Measurements from ENCODE around the gene KRTAP10-9. TPM values are rescaled to one million over a fixed set of nuclear protein-coding genes. Genes with fewer than 3 reads are reported as not detected.

Gene KRTAP10-9
- total RNA-seq, 2 donors from 2014 or later = not detected

DNA sequence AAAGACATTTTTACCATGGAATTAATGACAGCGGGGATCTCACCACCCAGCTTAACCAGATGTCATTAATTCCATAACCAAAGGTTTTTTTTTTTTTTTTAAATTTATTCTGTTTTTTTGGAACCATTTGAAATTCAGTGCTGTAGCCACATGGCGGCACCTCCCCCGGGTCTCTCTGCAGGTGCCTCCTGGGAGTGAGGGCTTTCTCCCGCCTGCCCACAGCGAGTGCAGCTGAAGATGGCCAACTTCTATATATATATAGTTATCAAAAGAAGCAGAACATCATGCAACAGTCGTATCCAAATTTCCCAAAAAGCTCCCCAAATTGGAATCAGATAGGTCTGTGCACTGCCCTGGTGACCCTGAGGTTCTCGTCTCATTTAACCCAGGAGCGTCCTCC is 11.4 kb upstream of the KRTAP10-9 start:
- Mint-ChIP-seq H3K9me3 (peaks cover 36% of the 10 kb centered on the region), H3K27me3 (ENCODE audit: insufficient read depth) (peaks cover 2% of the 10 kb centered on the region), H3K4me3 (no peak overlapping the region), H3K27ac (no peak overlapping the region), H3K36me3 (ENCODE audit: low read depth) (peaks cover 2% of the 10 kb centered on the region), H3K4me1 (peaks cover 4% of the 10 kb centered on the region)
- H3K9me3 ChIP-seq (ENCODE audit: control insufficient read depth, low read length) = peaks cover 28% of the 10 kb centered on the region
- no peak overlapping the region for H3K9ac ChIP-seq (ENCODE audit: extremely low read depth, low read length, poor library complexity, severe bottlenecking)
- TF ChIP-seq, protein P1, sequence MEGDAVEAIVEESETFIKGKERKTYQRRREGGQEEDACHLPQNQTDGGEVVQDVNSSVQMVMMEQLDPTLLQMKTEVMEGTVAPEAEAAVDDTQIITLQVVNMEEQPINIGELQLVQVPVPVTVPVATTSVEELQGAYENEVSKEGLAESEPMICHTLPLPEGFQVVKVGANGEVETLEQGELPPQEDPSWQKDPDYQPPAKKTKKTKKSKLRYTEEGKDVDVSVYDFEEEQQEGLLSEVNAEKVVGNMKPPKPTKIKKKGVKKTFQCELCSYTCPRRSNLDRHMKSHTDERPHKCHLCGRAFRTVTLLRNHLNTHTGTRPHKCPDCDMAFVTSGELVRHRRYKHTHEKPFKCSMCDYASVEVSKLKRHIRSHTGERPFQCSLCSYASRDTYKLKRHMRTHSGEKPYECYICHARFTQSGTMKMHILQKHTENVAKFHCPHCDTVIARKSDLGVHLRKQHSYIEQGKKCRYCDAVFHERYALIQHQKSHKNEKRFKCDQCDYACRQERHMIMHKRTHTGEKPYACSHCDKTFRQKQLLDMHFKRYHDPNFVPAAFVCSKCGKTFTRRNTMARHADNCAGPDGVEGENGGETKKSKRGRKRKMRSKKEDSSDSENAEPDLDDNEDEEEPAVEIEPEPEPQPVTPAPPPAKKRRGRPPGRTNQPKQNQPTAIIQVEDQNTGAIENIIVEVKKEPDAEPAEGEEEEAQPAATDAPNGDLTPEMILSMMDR (conservative IDR thresholded peaks at IDR 0.05) = no peak
- no peaks in the 10 kb centered on the region for H3K36me3 ChIP-seq (ENCODE audit: control insufficient read depth, insufficient read depth, low read length)
- no peak overlapping the region for H3K27ac ChIP-seq (ENCODE audit: low read depth, low read length)
- no peak overlapping the region for H3K4me3 ChIP-seq (ENCODE audit: low read length)
- no peaks in the 10 kb centered on the region for H3K4me1 ChIP-seq (ENCODE audit: control insufficient read depth, insufficient read depth, low read length)
- DNase-seq = no peak
- no peaks in the 10 kb centered on the region for H3K27me3 ChIP-seq (ENCODE audit: control insufficient read depth, insufficient read depth, low read length, poor library complexity, severe bottlenecking)
- 92 to 100% methylated on average over 2 to 7 of the region's 8 CpGs for WGBS, 2 experiments (ENCODE audit: insufficient coverage in 1 of 2, insufficient read length in 1 of 2)

DNA sequence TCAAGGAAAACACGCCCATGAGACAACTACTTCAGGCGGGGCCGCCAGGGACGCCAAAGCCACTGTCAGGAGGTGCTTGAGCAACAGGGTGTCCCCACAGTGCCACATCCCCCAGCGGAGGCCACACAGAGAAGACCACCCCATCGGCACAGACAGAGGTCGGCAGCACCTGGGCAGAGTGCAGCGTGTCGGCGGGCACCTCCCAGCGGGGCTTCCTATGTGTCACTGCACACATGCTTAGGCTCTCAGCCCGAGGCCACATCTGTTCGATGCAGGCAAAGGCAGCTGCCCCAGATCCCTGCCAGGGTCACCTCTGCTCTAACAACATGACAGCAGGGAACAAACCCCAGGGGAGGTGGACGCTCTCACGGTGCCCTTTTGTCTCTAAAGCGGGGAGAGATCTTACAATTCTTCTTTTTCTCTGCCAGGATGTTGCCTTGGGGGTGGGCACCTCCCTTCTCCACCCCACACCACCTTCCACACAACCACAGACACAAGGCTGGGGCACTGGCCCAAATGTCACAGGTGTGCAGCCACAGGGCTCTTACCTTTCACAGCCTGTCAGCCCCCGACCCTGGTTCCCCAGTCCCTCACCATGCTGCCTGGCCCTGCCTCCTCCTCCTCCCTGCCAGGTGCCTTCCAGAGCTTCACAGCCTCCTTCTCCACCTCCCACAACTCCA is 10.8 kb upstream of the KRTAP10-9 start:
- DNase-seq = no peak
- H3K4me1 ChIP-seq (ENCODE audit: control insufficient read depth, insufficient read depth, low read length) = no peaks in the 10 kb centered on the region
- no peak overlapping the region for H3K9ac ChIP-seq (ENCODE audit: extremely low read depth, low read length, poor library complexity, severe bottlenecking)
- no peaks in the 10 kb centered on the region for H3K27me3 ChIP-seq (ENCODE audit: control insufficient read depth, insufficient read depth, low read length, poor library complexity, severe bottlenecking)
- H3K27me3 Mint-ChIP-seq (ENCODE audit: insufficient read depth) = peaks cover 2% of the 10 kb centered on the region
- TF ChIP-seq, protein P1 (conservative IDR thresholded peaks at IDR 0.05) = no peak
- H3K9me3 ChIP-seq (ENCODE audit: control insufficient read depth, low read length) = peaks cover 28% of the 10 kb centered on the region
- H3K27ac Mint-ChIP-seq = no peak overlapping the region
- H3K9me3 Mint-ChIP-seq = peaks cover 36% of the 10 kb centered on the region
- peaks cover 4% of the 10 kb centered on the region for H3K4me1 Mint-ChIP-seq
- H3K36me3 Mint-ChIP-seq (ENCODE audit: low read depth) = no peaks in the 10 kb centered on the region
- H3K36me3 ChIP-seq (ENCODE audit: control insufficient read depth, insufficient read depth, low read length) = no peaks in the 10 kb centered on the region
- H3K4me3 Mint-ChIP-seq = no peak overlapping the region
- 86 to 95% methylated on average over 9 to 17 of the region's 17 CpGs for WGBS, 2 experiments (ENCODE audit: insufficient coverage in 1 of 2, insufficient read length in 1 of 2)
- no peak overlapping the region for H3K27ac ChIP-seq (ENCODE audit: low read depth, low read length)
- no peak overlapping the region for H3K4me3 ChIP-seq (ENCODE audit: low read length)

DNA sequence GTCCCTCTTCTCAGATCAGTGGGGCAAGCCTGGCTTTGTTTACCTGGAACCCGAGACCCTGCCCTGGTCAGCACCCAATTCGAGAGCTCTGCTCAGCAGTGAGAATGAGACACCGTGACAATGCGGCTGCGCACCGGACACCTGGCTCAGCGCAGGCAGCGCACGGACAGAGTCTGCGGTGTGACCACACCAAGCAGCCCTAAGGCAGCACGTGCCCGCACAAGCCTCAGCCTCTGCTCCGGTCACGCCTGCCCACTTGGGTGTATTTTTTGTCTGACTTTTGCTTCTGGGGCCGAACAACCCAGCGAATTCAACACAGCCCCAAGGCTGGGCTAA is 10.3 kb upstream of the KRTAP10-9 start:
- H3K4me3 Mint-ChIP-seq = no peak overlapping the region
- WGBS, 2 experiments (ENCODE audit: insufficient coverage in 1 of 2, insufficient read length in 1 of 2) = 86 to 90% methylated on average over 16 of the region's 16 CpGs
- no peak overlapping the region for H3K27ac Mint-ChIP-seq
- no peaks in the 10 kb centered on the region for H3K4me1 ChIP-seq (ENCODE audit: control insufficient read depth, insufficient read depth, low read length)
- H3K36me3 ChIP-seq (ENCODE audit: control insufficient read depth, insufficient read depth, low read length) = no peaks in the 10 kb centered on the region
- TF ChIP-seq, protein P1 (conservative IDR thresholded peaks at IDR 0.05) = no peak
- H3K9me3 Mint-ChIP-seq = peaks cover 31% of the 10 kb centered on the region
- peaks cover 4% of the 10 kb centered on the region for H3K4me1 Mint-ChIP-seq
- no peak overlapping the region for H3K4me3 ChIP-seq (ENCODE audit: low read length)
- H3K36me3 Mint-ChIP-seq (ENCODE audit: low read depth) = no peaks in the 10 kb centered on the region
- H3K27me3 Mint-ChIP-seq (ENCODE audit: insufficient read depth) = peaks cover 2% of the 10 kb centered on the region
- peaks cover 25% of the 10 kb centered on the region for H3K9me3 ChIP-seq (ENCODE audit: control insufficient read depth, low read length)
- H3K27me3 ChIP-seq (ENCODE audit: control insufficient read depth, insufficient read depth, low read length, poor library complexity, severe bottlenecking) = no peaks in the 10 kb centered on the region
- H3K27ac ChIP-seq (ENCODE audit: low read depth, low read length) = no peak overlapping the region
- DNase-seq = no peak
- H3K9ac ChIP-seq (ENCODE audit: extremely low read depth, low read length, poor library complexity, severe bottlenecking) = no peak overlapping the region

All from endodermal cell (in vitro differentiated cells).